ENCODE data around the gene PIEZO1. TPM values are rescaled to one million over a fixed set of nuclear protein-coding genes. Genes with fewer than 3 reads are reported as not detected.

The PIEZO1 gene
- total RNA-seq, 1 donor from 2014 or later: 17.8 TPM

GRCh38 chr16:88667461-88667860, 117.6 kb downstream of the PIEZO1 start:
- no peak for TF ChIP-seq CTCF (conservative IDR thresholded peaks at IDR 0.05)
- peaks cover 17% of the 10 kb centered on the region for H3K4me1 Mint-ChIP-seq
- no peak overlapping the region for H3K27ac Mint-ChIP-seq (ENCODE audit: unreplicated experiment)
- no peaks in the 10 kb centered on the region for H3K27me3 Mint-ChIP-seq (ENCODE audit: low read depth)
- no peak for DNase-seq (ENCODE audit: low read depth, low spot score)
- peak overlapping the region; percentile 8 for H3K4me3 Mint-ChIP-seq
- no peaks in the 10 kb centered on the region for H3K36me3 Mint-ChIP-seq (ENCODE audit: low read depth)
- no peaks in the 10 kb centered on the region for H3K9me3 Mint-ChIP-seq

- Mint-ChIP-seq H3K27me3 (ENCODE audit: low read depth) (no peaks in the 10 kb centered on the region), H3K4me3 (peak overlapping the region; percentile 78), H3K4me1 (peaks cover 29% of the 10 kb centered on the region), H3K36me3 (ENCODE audit: low read depth) (no peaks in the 10 kb centered on the region), H3K27ac (ENCODE audit: unreplicated experiment) (no peak overlapping the region), H3K9me3 (no peaks in the 10 kb centered on the region)
- no peak for DNase-seq (ENCODE audit: low read depth, low spot score)
- no peak for TF ChIP-seq CTCF (conservative IDR thresholded peaks at IDR 0.05)
Observed at GRCh38 chr16:88665570-88665969, 119.5 kb downstream of the PIEZO1 start.

Small RNA genes lying within 50 kb of the gene (microRNA-seq; reads per million reads assigned to microRNA genes)
- not detected for gene MIR4722

Other genes starting within 250 kb of the PIEZO1 start
- gene ZC3H18, start 214.8 kb downstream of the PIEZO1 start, total RNA-seq: 88.5 and 90.4 TPM in 2 replicates
- gene IL17C, start 146.6 kb downstream of the PIEZO1 start, total RNA-seq: 0.23 TPM in 1 of 2 replicates, not detected in the other
- gene CYBA, start 134.2 kb downstream of the PIEZO1 start, total RNA-seq: 22.0 and 22.3 TPM in 2 replicates
- 171 and 196 TPM in 2 replicates for gene MVD, start 122.1 kb downstream of the PIEZO1 start, total RNA-seq
- gene SNAI3, start 98.7 kb downstream of the PIEZO1 start, total RNA-seq: not detected in 2 replicates
- 30.7 and 31.3 TPM in 2 replicates for gene RNF166, start 78.8 kb downstream of the PIEZO1 start, total RNA-seq
- 27.4 and 32.1 TPM in 2 replicates for gene CTU2, start 78.7 kb downstream of the PIEZO1 start, total RNA-seq
- 79.6 and 79.9 TPM in 2 replicates for gene CDT1, start 18.6 kb upstream of the PIEZO1 start, total RNA-seq
- gene APRT, start 26.7 kb upstream of the PIEZO1 start, total RNA-seq: 114 and 116 TPM in 2 replicates
- 19.7 and 20.1 TPM in 2 replicates for gene GALNS, start 71.7 kb upstream of the PIEZO1 start, total RNA-seq
- 89.8 and 95.1 TPM in 2 replicates for gene TRAPPC2L, start 71.9 kb upstream of the PIEZO1 start, total RNA-seq
- gene PABPN1L, start 81.4 kb upstream of the PIEZO1 start, total RNA-seq: not detected in 2 replicates
- gene CBFA2T3, start 192.0 kb upstream of the PIEZO1 start, total RNA-seq: 3.6 and 4.6 TPM in 2 replicates

Data from neural crest cell (in vitro differentiated cells).